IPS-18a (cell line): ENCODE measurements around the gene COL4A2.
"Not testable (repeated sequence)": the region's sequence is repeated elsewhere in the genome, so short reads cannot be mapped to it uniquely, and the experiment has no call there.

Source experiments
- H3K27ac ChIP-seq: one replicate; pipeline ENCODE4 v1.5.1; 2013; ENCODE audit warnings: low read length
- H3K27me3 ChIP-seq: one replicate; pipeline ENCODE4 v1.6.1; 2013; ENCODE audit warnings: mild to moderate bottlenecking, low read length; ENCODE audit not compliant: control insufficient read depth, insufficient read depth
- H3K36me3 ChIP-seq: one replicate; pipeline ENCODE4 v1.6.1; 2013; ENCODE audit warnings: low read depth, low read length; ENCODE audit not compliant: control insufficient read depth
- H3K4me1 ChIP-seq: one replicate; pipeline ENCODE4 v1.6.1; 2013; ENCODE audit warnings: low read depth, low read length; ENCODE audit not compliant: control insufficient read depth
- H3K4me3 ChIP-seq: one replicate; pipeline ENCODE4 v1.5.1; 2013; ENCODE audit warnings: low read length
- H3K9ac ChIP-seq: one replicate; pipeline ENCODE4 v1.6.1; 2013; ENCODE audit warnings: mild to moderate bottlenecking, low read length, moderate library complexity
- H3K9me3 ChIP-seq: one replicate; pipeline ENCODE4 v1.6.1; 2013; ENCODE audit warnings: low read depth, low read length; ENCODE audit not compliant: control insufficient read depth

The COL4A2 gene

GRCh38 chr13:110486061-110486715, 179.1 kb downstream of the COL4A2 start:
- Histone ChIP-seq H3K4me3 (no peak overlapping the region), H3K9me3 (no peaks in the 10 kb centered on the region), H3K4me1 (peaks cover 19% of the 10 kb centered on the region), H3K27me3 (no peaks in the 10 kb centered on the region), H3K27ac (peak overlapping the region; percentile 38), H3K36me3 (peaks cover 10% of the 10 kb centered on the region), H3K9ac (peak overlapping the region; percentile 0)

DNA sequence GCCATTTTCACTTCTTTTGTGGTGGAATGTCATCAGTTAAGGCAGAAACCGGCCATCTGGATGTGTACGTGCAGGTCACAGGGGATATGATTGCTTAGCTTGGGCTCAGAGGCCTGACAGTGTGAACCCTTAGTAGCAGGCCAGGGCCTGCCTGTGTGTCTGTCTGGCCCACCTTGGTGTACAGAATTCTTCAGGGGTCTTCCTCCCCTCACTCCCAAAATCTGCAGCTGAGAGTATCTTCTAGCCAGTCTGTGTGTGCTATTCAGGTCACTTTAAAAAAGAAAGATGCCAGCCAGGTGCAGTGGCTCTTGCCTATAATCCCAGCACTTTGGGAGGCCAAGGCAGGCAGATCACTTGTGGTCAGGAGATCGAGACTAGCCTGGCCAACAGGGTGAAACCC, 179.8 kb downstream of the COL4A2 start:
- not testable (repeated sequence) for H3K4me3 ChIP-seq, H3K27ac ChIP-seq, H3K9ac ChIP-seq, H3K9me3 ChIP-seq, H3K27me3 ChIP-seq
- Histone ChIP-seq H3K36me3 (peaks cover 16% of the 10 kb centered on the region), H3K4me1 (peaks cover 19% of the 10 kb centered on the region)

DNA sequence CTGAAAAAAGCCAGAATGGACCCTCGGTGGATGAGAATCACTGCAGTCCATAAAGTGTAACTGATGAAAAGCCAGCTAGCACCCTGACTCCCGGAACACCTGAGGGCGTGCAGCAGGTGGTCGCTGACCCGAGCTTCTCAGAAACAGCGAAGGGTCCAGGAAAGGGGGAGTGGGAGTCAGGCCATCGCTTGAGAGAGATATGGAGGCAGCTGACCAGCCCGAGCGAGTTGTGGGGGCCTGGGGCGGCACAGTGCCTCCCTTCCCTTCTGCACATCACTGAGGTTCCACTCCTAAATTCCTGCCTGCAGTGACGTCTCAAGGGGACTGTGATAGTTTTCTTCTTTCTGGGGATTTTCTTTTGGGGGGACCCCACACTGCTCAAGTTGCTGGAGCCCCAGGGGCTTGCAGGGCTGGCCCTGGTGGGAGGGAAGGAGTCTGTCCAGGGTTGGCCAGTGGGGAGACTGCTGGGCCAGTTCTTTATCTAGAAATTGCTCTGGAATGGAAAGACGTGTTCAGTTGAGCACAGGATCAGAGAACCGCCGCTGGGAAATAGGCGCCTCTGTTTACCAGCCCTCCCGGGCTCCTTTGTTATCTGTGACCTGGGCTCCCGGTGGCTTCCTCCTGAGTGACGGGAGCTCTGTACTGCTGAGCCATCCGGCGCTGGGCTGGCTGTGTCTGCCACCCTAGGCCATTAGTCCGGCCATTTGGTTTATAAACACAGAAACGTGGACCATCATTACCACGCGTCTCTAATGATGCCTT, 183.1 kb downstream of the COL4A2 start:
- H3K27me3 ChIP-seq, result no peaks in the 10 kb centered on the region
- H3K4me1 ChIP-seq, result peaks cover 19% of the 10 kb centered on the region
- H3K36me3 ChIP-seq, result peaks cover 24% of the 10 kb centered on the region
- H3K27ac ChIP-seq, result no peak overlapping the region
- no peaks in the 10 kb centered on the region for H3K9me3 ChIP-seq
- no peak overlapping the region for H3K4me3 ChIP-seq
- H3K9ac ChIP-seq, result no peak overlapping the region

DNA sequence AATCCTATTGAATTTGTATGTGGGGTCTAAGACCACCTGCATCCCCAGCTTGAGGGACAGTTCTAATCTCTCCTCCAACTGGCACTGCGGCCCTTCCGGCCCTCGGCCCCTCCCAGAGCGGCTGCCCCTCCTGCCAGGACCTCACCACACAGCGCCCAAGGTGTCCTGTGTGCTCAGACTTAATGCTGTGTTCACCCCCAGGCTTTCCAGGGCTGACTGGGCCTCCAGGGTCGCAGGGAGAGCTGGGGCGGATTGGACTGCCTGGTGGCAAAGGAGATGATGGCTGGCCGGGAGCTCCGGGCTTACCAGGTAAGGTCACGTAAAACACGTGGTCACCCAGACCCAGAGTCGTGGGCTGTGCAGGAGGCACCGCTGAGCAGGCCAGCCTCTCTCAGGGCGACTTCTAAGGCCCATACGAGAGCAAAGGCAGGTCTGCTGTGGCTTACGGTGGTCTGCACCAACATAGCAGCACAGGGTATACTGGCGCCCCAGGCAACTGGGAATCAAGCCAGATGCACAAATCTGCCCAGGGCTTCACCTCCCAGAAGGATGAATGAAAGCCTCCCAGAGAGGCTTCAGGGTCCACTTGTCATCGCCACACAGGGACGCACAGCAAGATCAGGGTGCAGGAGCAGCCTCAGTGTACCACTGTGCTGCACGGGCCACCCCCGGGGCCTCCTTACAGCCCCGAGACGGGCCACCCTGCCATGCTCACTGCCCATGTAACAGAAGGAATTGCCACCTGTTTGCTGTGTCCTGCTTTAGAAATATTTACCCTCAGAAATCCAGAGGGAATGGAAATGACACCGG, 185.0 kb downstream of the COL4A2 start:
- no peak overlapping the region for H3K27ac ChIP-seq
- H3K4me3 ChIP-seq, result no peak overlapping the region
- no peaks in the 10 kb centered on the region for H3K9me3 ChIP-seq
- H3K9ac ChIP-seq, result no peak overlapping the region
- H3K4me1 ChIP-seq, result peaks cover 7% of the 10 kb centered on the region
- no peaks in the 10 kb centered on the region for H3K27me3 ChIP-seq
- peaks cover 42% of the 10 kb centered on the region for H3K36me3 ChIP-seq

DNA sequence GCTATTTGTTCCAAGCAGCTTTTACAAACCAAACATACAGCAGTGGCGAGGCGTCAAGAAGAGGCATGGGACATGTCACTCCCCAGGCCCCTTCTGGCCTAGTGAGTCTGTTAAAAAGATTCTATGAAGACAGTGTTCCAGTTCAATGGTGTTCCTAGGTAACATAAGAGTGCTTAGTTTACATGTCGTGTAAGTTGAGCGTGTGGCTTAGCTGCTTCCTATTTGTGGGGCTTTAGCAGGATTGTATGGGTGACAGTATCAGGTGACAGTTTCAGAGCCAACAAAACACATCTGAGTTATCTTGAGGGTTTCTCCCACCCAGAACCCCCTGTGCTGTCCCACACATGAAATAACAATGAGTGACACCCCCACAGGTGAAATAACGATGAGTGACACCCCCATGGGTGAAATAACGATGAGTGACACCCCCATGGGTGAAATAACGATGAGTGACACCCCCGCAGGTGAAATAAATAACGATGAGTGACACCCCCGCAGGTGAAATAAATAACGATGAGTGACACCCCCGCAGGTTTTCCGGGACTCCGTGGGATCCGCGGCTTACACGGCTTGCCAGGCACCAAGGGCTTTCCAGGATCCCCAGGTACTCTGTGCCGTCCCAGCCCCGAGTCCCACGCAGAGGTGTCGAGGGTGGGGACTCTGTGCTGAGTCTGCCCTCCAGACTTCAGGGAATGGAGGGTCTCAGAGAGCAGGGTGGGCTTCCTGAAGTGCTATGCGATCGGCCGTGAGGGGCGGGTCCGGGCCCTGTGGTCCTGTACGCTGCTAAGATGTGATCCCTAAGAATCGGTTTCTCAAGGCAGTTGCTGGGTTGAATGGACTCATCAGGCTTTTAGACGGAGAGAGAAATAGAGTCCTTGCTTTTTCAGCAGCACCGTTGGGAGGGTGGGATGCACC, 185.9 kb downstream of the COL4A2 start:
- Histone ChIP-seq H3K4me1 (no peaks in the 10 kb centered on the region), H3K27me3 (no peaks in the 10 kb centered on the region), H3K36me3 (peaks cover 46% of the 10 kb centered on the region), H3K27ac (no peak overlapping the region), H3K9ac (no peak overlapping the region), H3K9me3 (no peaks in the 10 kb centered on the region), H3K4me3 (no peak overlapping the region)

DNA sequence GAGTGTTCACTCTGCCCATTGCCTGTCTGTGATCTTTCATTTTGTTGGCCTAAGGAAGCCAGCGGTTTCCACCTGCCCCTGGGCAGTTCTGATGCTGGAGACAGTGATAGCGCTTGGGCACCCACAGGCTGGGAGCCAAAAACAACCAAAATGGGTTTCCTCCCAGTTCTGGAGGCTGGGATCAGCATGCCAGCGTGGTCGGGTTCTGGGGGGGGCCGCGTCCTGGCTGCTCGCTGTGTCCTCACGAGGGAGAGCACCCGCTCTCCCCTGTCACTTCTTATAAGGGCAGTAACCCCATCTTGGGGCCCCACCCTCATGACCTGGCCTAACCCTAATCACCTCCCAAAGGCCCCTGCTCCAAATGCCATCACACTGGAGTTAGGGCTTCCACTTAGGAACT, 186.5 kb downstream of the COL4A2 start:
- H3K9ac ChIP-seq, result no peak overlapping the region
- peaks cover 50% of the 10 kb centered on the region for H3K36me3 ChIP-seq
- no peaks in the 10 kb centered on the region for H3K9me3 ChIP-seq
- H3K27me3 ChIP-seq, result no peaks in the 10 kb centered on the region
- no peaks in the 10 kb centered on the region for H3K4me1 ChIP-seq
- no peak overlapping the region for H3K27ac ChIP-seq
- no peak overlapping the region for H3K4me3 ChIP-seq

DNA sequence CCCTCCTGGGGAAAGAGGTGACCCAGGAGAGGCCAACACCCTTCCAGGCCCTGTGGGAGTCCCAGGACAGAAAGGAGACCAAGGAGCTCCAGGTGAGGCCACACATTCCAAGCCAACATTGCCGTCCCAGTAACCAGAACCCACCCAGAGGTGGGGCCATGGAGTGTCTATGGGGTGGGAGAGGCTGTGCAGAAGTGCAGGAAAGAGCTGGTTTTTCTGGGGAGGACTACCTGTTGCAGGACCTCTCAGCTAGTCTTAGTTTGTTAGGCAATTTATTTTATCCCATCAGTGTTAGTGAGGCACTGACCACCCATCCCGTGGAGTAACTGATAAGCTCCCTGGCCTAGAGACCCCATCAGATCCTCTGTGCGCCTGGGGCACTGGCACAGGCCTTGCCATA, 188.3 kb downstream of the COL4A2 start:
- Histone ChIP-seq H3K9me3 (no peaks in the 10 kb centered on the region), H3K4me3 (no peak overlapping the region), H3K9ac (no peak overlapping the region), H3K27ac (no peak overlapping the region), H3K36me3 (peaks cover 46% of the 10 kb centered on the region), H3K4me1 (no peaks in the 10 kb centered on the region), H3K27me3 (no peaks in the 10 kb centered on the region)

DNA sequence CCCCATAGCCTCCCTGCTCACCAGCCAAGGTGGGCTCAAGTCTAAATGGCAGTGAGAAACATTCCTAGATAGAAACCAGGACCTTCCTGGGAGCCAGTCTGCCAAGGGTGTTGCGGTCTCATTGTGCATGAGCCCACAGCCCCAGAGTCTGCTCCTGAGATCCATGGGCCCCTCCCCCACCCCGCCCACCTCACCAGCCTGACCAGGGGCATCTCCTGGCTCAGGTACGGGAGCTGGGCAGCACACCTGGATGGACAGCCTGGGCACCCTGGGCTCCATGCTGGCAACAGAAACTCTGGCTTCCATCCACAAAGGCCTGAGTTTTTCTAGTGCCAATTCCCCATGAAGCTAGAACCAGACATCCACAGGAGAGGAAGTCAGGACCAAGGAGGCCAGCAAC, 188.8 kb downstream of the COL4A2 start:
- Histone ChIP-seq H3K27ac (no peak overlapping the region), H3K4me3 (no peak overlapping the region), H3K36me3 (peaks cover 49% of the 10 kb centered on the region), H3K27me3 (no peaks in the 10 kb centered on the region), H3K4me1 (no peaks in the 10 kb centered on the region), H3K9me3 (no peaks in the 10 kb centered on the region), H3K9ac (no peak overlapping the region)

- Histone ChIP-seq H3K4me3 (no peak overlapping the region), H3K27me3 (no peaks in the 10 kb centered on the region), H3K36me3 (peaks cover 47% of the 10 kb centered on the region), H3K4me1 (no peaks in the 10 kb centered on the region), H3K9ac (no peak overlapping the region), H3K27ac (no peak overlapping the region), H3K9me3 (no peaks in the 10 kb centered on the region)
Measured at GRCh38 chr13:110496281-110496680, 189.2 kb downstream of the COL4A2 start.

- Histone ChIP-seq H3K36me3 (peaks cover 48% of the 10 kb centered on the region), H3K27me3 (no peaks in the 10 kb centered on the region), H3K27ac (no peak overlapping the region), H3K4me3 (no peak overlapping the region), H3K9me3 (no peaks in the 10 kb centered on the region), H3K9ac (no peak overlapping the region), H3K4me1 (no peaks in the 10 kb centered on the region)
Measured at GRCh38 chr13:110497003-110497402, 189.9 kb downstream of the COL4A2 start.

DNA sequence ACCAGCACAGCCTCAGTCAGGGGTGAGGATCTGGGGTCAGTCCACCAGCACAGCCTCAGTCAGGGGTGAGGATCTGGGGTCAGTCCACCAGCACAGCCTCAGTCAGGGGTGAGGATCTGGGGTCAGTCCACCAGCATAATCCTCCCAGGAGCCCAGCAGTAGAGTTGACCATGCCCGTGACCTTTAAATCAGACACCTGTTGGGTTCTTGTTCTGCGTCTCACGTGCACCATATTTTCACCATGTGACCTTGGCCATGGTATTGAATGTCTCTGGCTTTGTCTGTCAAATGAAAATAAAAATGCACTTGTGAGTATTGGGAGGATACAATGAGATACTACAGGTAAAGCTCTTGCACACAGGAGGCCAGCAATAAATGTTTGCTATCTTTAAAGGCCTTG, 190.8 kb downstream of the COL4A2 start:
- not testable (repeated sequence) for H3K27me3 ChIP-seq, H3K4me3 ChIP-seq, H3K27ac ChIP-seq, H3K4me1 ChIP-seq, H3K9ac ChIP-seq, H3K9me3 ChIP-seq
- peaks cover 44% of the 10 kb centered on the region for H3K36me3 ChIP-seq
